ENCODE results near the gene DDX1.

GRCh38 chr2:15560140-15560987, 31.3 kb upstream of the DDX1 start:
- TF ChIP-seq CTCF (IDR thresholded peaks at IDR 0.05) (no peak), POLR2A (IDR thresholded peaks at IDR 0.05) (no peak)

Data from heart left ventricle (tissue), 13 donors.